GM23248 (cell line): Measurements from ENCODE around the gene FAR1. TPM values are rescaled to one million over a fixed set of nuclear protein-coding genes. Genes with fewer than 3 reads are reported as not detected.

Experiments
- DNase-seq: peaks from one replicate; pipeline ENCODE4 v3.0.0-alpha.2; 2015
- H2AFZ ChIP-seq: fragments of 200-600 bp; sonication (generic); 2 replicates; pipeline ENCODE4 v1.6.1; 2016; ENCODE audit warnings: antibody characterized with exemption
- H3F3A ChIP-seq: fragments of 200-600 bp; sonication (generic); 2 replicates; pipeline ENCODE4 v1.6.1; 2016; ENCODE audit warnings: mild to moderate bottlenecking, antibody characterized with exemption, mixed run types; ENCODE audit not compliant: insufficient read depth
- H3K27ac ChIP-seq: fragments of 200-600 bp; sonication (generic); 2 replicates; pipeline ENCODE4 v1.5.1; 2016; ENCODE audit warnings: mild to moderate bottlenecking
- H3K27me3 ChIP-seq: fragments of 200-600 bp; sonication (generic); replicated peaks from 2 replicates; pipeline ENCODE4 v1.6.1; 2016; ENCODE audit warnings: mild to moderate bottlenecking; ENCODE audit not compliant: insufficient read depth
- H3K36me3 ChIP-seq: fragments of 200-600 bp; sonication (generic); 2 replicates; pipeline ENCODE4 v1.6.1; 2016; ENCODE audit warnings: low read depth, mild to moderate bottlenecking
- H3K4me1 ChIP-seq: fragments of 200-600 bp; sonication (generic); 2 replicates; pipeline ENCODE4 v1.6.1; 2016; ENCODE audit warnings: mild to moderate bottlenecking; ENCODE audit not compliant: insufficient read depth
- H3K4me2 ChIP-seq: fragments of 200-600 bp; sonication (generic); one replicate; pipeline ENCODE4 v1.6.1; 2016; ENCODE audit warnings: mild to moderate bottlenecking; ENCODE audit not compliant: unreplicated experiment
- H3K4me3 ChIP-seq: fragments of 200-600 bp; sonication (generic); 2 replicates; pipeline ENCODE4 v1.5.1; 2016; ENCODE audit warnings: mild to moderate bottlenecking
- H3K79me2 ChIP-seq: fragments of 200-600 bp; sonication (generic); 2 replicates; pipeline ENCODE4 v1.6.1; 2016; ENCODE audit warnings: mild to moderate bottlenecking; ENCODE audit not compliant: insufficient read depth
- H3K9ac ChIP-seq: fragments of 200-600 bp; sonication (generic); 2 replicates; pipeline ENCODE4 v1.6.1; 2016; ENCODE audit warnings: mild to moderate bottlenecking
- H3K9me2 ChIP-seq: fragments of 200-600 bp; sonication (generic); 2 replicates; pipeline ENCODE4 v1.6.1; 2016; ENCODE audit warnings: mixed run types, mild to moderate bottlenecking, moderate library complexity; ENCODE audit not compliant: insufficient read depth
- H3K9me3 ChIP-seq: fragments of 200-600 bp; sonication (generic); one replicate; pipeline ENCODE4 v1.6.1; 2017; ENCODE audit warnings: low read depth
- H4K20me1 ChIP-seq: fragments of 200-600 bp; sonication (generic); 2 replicates; pipeline ENCODE4 v1.6.0; 2016; ENCODE audit not compliant: insufficient read depth
- EZH2 ChIP-seq: fragments of 200-600 bp; sonication (generic); IDR thresholded peaks from 2 replicates; pipeline ENCODE4 v1.6.1; 2018; ENCODE audit warnings: antibody characterized with exemption, mild to moderate bottlenecking; ENCODE audit not compliant: insufficient read depth, poor library complexity, severe bottlenecking
- EZH2phosphoT487 ChIP-seq: fragments of 200-600 bp; sonication (generic); IDR thresholded peaks from 2 replicates; pipeline ENCODE4 v1.6.1; 2018; ENCODE audit warnings: antibody characterized with exemption, moderate library complexity, mild to moderate bottlenecking, low read depth; ENCODE audit not compliant: insufficient read depth
- WGBS, 2 experiments: methylation state at CpG; one replicate each; pipeline ENCODE4 v1.1.6; 2015 to 2017; ENCODE audit warnings: low lambda C conversion rate in 2 of 2, low coverage in 1 of 2; ENCODE audit errors: missing lambda C conversion rate in 2 of 2; 5-methylcytosine and 5-hydroxymethylcytosine counted together
- in situ Hi-C: fragments of 300-500 bp; cut with MboI; formaldehyde crosslinking; loops from 2 replicates; pipeline ENCODE4 v1.15.0; 2020
- polyA plus RNA-seq: library from polyadenylated mRNA; unstranded; fragments of >200 nt; fragmentation: Nextera tagmentation; extraction: Ambion mirVana; gene quantifications from 2 replicates; pipeline ENCODE4 v1.2.1, GENCODE V29; 2016
- total RNA-seq: library from RNA; depleted of rRNA; stranded (reverse); fragments of >200 nt; shearing (Covaris generic); gene quantifications from 2 replicates; pipeline ENCODE4 v1.2.3, GENCODE V29; 2014

The FAR1 gene
- total and polyA plus RNA-seq, 2 experiments from 2014 or later: 40.4 to 56.1 TPM

DNA sequence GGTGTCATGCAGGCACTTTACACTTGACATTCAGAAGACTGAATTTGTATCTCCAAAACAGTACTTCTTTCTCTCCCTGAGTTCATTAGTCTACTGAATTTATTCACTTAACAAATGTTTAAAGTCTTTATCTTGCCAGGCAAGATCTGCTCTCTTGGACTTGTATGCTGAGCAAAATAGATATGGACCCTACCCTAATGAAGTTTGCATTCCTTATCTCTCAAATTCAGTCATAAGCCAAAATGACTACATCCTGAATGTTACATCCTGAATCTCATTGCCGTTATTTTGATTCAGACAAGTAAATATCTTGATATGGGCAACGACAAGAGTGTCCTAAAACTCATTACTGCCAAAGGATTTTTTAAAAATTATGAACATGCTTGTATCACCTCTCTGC, 29.7 kb downstream of the FAR1 start:
- Histone ChIP-seq H3K4me1 (no peaks in the 10 kb centered on the region), H3K79me2 (peaks cover 71% of the 10 kb centered on the region), H3K9me2 (no peaks in the 10 kb centered on the region), H3K27ac (no peak overlapping the region), H3K9ac (no peak overlapping the region), H3K4me3 (no peak overlapping the region), H3K4me2 (no peak overlapping the region), H4K20me1 (no peaks in the 10 kb centered on the region; the same call in 1 of the 2 replicates), H3K27me3 (no peaks in the 10 kb centered on the region), H3F3A (no peaks in the 10 kb centered on the region), H2AFZ (no peak overlapping the region), H3K9me3 (no peaks in the 10 kb centered on the region), H3K36me3 (peaks cover 36% of the 10 kb centered on the region)
- TF ChIP-seq EZH2phosphoT487 (no peak), EZH2 (no peak)
- in situ Hi-C loops: no loop called here
- 84 to 93% methylated on average over 2 of the region's 2 CpGs for WGBS, 2 experiments
- no peak for DNase-seq

DNA sequence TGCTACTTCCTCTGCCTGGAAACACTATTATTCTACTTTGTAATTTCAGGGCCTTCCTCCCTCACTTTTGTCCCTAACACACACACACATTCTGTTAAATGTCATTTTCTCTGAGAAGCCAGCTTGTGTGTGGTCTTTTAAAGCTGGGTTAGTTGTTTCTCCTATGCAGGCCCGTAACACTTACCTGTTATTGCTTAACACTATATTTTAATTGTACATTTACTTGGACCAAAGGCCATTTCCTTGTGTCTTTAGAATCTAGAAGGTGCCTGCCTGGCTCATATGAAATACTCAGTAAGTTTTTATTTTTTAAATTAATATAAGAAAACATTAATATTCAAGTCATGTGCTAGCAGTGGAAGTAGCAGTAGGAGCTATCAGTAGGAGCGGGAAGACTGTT, 30.6 kb downstream of the FAR1 start:
- Histone ChIP-seq H3K27me3 (no peaks in the 10 kb centered on the region), H3K4me2 (no peak overlapping the region), H3K4me1 (no peaks in the 10 kb centered on the region), H3K36me3 (peaks cover 36% of the 10 kb centered on the region), H3F3A (no peaks in the 10 kb centered on the region), H3K27ac (no peak overlapping the region), H3K79me2 (peaks cover 62% of the 10 kb centered on the region), H4K20me1 (no peaks in the 10 kb centered on the region), H3K9me3 (no peaks in the 10 kb centered on the region), H3K9me2 (no peaks in the 10 kb centered on the region), H2AFZ (no peak overlapping the region), H3K4me3 (no peak overlapping the region), H3K9ac (no peak overlapping the region)
- in situ Hi-C loops: no loop called here
- DNase-seq: no peak
- 97% methylated on average over 2 of the region's 2 CpGs for WGBS, 2 experiments
- TF ChIP-seq EZH2 (no peak), EZH2phosphoT487 (no peak)

DNA sequence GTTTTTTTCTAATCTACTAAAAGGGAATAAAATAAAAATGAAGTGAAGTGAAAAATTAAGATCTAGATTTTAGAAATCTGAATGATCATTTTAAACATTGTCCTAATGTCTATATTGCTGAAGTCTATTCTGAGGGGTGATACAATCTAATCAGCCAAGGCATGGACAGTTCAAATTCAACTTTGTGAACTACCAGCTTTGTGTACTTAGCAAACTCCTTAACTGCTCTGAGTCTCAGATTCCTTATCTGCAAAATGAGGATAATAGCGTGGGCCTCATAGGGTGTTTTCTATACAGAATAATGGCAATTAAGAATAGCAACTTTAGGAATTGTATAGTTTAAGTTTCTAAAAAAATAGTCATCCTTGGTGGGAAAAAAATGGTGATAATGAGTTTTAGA, 31.4 kb downstream of the FAR1 start:
- Histone ChIP-seq H3K9me3 (no peaks in the 10 kb centered on the region), H3K4me2 (no peak overlapping the region), H3K79me2 (peaks cover 54% of the 10 kb centered on the region), H3K36me3 (peaks cover 33% of the 10 kb centered on the region), H3K9ac (no peak overlapping the region), H3K4me3 (no peak overlapping the region), H2AFZ (no peak overlapping the region), H3K27ac (no peak overlapping the region), H3K4me1 (no peaks in the 10 kb centered on the region), H3K27me3 (no peaks in the 10 kb centered on the region), H3K9me2 (no peaks in the 10 kb centered on the region), H3F3A (no peaks in the 10 kb centered on the region), H4K20me1 (no peaks in the 10 kb centered on the region)
- 93 to 100% methylated on average over 1 of the region's 1 CpG for WGBS, 2 experiments
- no peak for TF ChIP-seq EZH2phosphoT487
- no peak for TF ChIP-seq EZH2
- in situ Hi-C loops: no loop called here
- no peak for DNase-seq

DNA sequence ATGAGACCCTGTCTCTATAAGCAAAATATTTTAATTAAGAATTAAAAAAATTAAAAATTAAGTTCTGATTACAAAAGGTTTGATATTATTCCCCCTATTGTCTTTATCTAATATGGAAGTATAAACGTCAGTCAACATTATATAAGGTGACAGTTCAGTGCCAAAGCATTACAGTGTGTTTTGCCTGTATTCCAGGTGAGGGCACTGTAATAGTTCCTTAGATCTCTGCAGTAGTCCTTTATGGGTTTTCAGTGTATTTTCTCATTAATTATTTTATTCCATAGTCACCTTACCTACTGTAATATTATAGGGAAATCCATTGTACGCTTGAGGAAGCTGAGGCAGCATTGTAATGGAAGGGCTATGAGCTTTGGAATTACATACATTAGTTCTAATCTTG, 33.0 kb downstream of the FAR1 start:
- H3K4me1 ChIP-seq: no peaks in the 10 kb centered on the region
- WGBS, 2 experiments: 81 to 90% methylated on average over 2 of the region's 2 CpGs
- peaks cover 39% of the 10 kb centered on the region; the same call in 1 of the 2 replicates for H3K79me2 ChIP-seq
- H3K9me2 ChIP-seq: no peaks in the 10 kb centered on the region
- DNase-seq: no peak
- H3K27me3 ChIP-seq: no peaks in the 10 kb centered on the region
- H3K4me2 ChIP-seq: no peak overlapping the region
- H3F3A ChIP-seq: no peaks in the 10 kb centered on the region
- H2AFZ ChIP-seq: no peak overlapping the region
- H4K20me1 ChIP-seq: no peaks in the 10 kb centered on the region
- no peaks in the 10 kb centered on the region for H3K9me3 ChIP-seq
- H3K27ac ChIP-seq: no peak overlapping the region
- H3K9ac ChIP-seq: no peak overlapping the region
- in situ Hi-C loops: no loop called here
- peaks cover 19% of the 10 kb centered on the region; the same call in 1 of the 2 replicates for H3K36me3 ChIP-seq
- TF ChIP-seq EZH2 (no peak), EZH2phosphoT487 (no peak)
- H3K4me3 ChIP-seq: no peak overlapping the region

DNA sequence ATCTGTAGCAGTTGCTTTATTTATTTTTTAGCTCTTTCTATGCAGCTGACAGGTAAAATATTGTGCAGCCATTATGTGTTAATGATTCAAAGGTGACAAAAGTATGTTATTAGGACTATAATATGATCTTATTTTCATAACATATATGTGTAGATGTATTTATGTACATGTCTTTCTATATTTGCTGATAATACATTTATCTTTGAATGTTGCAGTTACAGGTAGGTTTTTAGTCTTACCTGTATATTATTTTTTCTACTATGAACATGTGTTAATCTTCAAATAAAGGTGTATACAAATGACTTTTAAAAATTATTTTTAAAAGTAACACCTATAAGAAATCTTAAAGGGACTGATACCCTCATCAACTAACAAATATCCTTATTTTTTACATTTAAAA, 33.6 kb downstream of the FAR1 start:
- Histone ChIP-seq H3K4me2 (no peak overlapping the region), H3K79me2 (peaks cover 33% of the 10 kb centered on the region; the same call in 1 of the 2 replicates), H3K4me1 (no peaks in the 10 kb centered on the region), H3K9me2 (no peaks in the 10 kb centered on the region), H3K9me3 (no peaks in the 10 kb centered on the region), H3K9ac (no peak overlapping the region), H3K36me3 (peaks cover 19% of the 10 kb centered on the region; the same call in 1 of the 2 replicates), H3K27me3 (no peaks in the 10 kb centered on the region), H3K4me3 (no peak overlapping the region), H2AFZ (no peak overlapping the region), H3K27ac (no peak overlapping the region), H4K20me1 (no peaks in the 10 kb centered on the region), H3F3A (no peaks in the 10 kb centered on the region)
- in situ Hi-C loops: no loop called here
- no peak for DNase-seq
- TF ChIP-seq EZH2: no peak
